Measurements from ENCODE around the gene SORBS1. TPM values are rescaled to one million over a fixed set of nuclear protein-coding genes. Genes with fewer than 3 reads are reported as not detected.
A peak's percentile ranks its signal among the peaks of the same experiment; 100 is the strongest.

Gene SORBS1
- total and polyA plus RNA-seq, 2 of the 13 experiments (the other 11 are each of a cell fraction or from before 2014, with no cell fraction given) = 16.8 to 39.8 TPM

DNA sequence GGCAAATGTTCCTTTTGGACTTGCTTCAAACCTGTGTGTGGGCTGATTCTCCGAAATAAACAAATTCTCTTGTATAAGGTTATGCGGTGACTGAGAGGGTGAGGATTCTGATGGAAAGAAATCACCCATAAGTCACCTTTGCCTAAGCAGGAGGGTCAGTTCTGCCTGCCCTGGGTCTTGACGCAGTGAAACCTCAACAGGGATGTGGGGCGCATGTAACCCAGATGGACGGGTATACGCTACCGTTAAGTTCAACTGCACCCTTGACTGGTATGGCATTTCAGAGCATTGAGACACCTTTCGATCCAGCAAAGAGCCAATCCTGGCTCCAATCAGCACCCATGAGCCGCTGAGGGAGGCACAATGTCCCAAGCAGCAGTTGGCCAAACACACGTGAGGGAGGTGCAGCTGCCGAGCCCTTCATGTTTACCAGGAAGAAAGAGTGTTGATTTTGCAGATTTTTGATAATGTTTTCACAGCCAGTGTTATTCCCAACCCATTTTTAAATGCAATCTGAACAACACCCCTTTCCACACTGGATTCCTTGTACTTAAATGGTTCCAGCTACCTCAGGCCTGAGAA lies 48.1 kb downstream of the SORBS1 start (continued):
- TF ChIP-seq, protein P1, sequence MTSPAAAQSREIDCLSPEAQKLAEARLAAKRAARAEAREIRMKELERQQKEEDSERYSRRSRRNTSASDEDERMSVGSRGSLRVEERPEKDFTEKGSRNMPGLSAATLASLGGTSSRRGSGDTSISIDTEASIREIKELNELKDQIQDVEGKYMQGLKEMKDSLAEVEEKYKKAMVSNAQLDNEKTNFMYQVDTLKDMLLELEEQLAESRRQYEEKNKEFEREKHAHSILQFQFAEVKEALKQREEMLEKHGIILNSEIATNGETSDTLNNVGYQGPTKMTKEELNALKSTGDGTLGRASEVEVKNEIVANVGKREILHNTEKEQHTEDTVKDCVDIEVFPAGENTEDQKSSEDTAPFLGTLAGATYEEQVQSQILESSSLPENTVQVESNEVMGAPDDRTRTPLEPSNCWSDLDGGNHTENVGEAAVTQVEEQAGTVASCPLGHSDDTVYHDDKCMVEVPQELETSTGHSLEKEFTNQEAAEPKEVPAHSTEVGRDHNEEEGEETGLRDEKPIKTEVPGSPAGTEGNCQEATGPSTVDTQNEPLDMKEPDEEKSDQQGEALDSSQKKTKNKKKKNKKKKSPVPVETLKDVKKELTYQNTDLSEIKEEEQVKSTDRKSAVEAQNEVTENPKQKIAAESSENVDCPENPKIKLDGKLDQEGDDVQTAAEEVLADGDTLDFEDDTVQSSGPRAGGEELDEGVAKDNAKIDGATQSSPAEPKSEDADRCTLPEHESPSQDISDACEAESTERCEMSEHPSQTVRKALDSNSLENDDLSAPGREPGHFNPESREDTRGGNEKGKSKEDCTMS (CRISPR knock-in tag; conservative IDR thresholded peaks at IDR 0.05) = no peak
- TF ChIP-seq, protein P2, sequence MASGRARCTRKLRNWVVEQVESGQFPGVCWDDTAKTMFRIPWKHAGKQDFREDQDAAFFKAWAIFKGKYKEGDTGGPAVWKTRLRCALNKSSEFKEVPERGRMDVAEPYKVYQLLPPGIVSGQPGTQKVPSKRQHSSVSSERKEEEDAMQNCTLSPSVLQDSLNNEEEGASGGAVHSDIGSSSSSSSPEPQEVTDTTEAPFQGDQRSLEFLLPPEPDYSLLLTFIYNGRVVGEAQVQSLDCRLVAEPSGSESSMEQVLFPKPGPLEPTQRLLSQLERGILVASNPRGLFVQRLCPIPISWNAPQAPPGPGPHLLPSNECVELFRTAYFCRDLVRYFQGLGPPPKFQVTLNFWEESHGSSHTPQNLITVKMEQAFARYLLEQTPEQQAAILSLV (CRISPR knock-in tag; IDR thresholded peaks at IDR 0.05; ENCODE audit: borderline replicate concordance) = no peak
- TF ChIP-seq ZSCAN9 (CRISPR knock-in tag; IDR thresholded peaks at IDR 0.05; ENCODE audit: borderline replicate concordance) (no peak), ZSCAN31 (CRISPR knock-in tag; IDR thresholded peaks at IDR 0.05; ENCODE audit: low read depth) (no peak), SP2 (CRISPR knock-in tag; IDR thresholded peaks at IDR 0.05) (no peak), SETDB1 (CRISPR knock-in tag; IDR thresholded peaks at IDR 0.05; ENCODE audit: borderline replicate concordance) (no peak), HNRNPH1 (optimal IDR thresholded peaks at IDR 0.05; ENCODE audit: low read depth, low read length) (no peak), ETV6 (CRISPR knock-in tag; conservative IDR thresholded peaks at IDR 0.05) (no peak), ZC3H13 (CRISPR knock-in tag; IDR thresholded peaks at IDR 0.05) (no peak), YEATS4 (CRISPR knock-in tag; IDR thresholded peaks at IDR 0.05; ENCODE audit: borderline replicate concordance) (no peak), MTA1 (CRISPR knock-in tag; IDR thresholded peaks at IDR 0.05; ENCODE audit: borderline replicate concordance) (no peak), POLR2AphosphoS5 (IDR thresholded peaks at IDR 0.05; ENCODE audit: low read depth, low read length) (no peak), CEBPG (CRISPR knock-in tag; IDR thresholded peaks at IDR 0.05) (no peak), THYN1 (CRISPR knock-in tag; IDR thresholded peaks at IDR 0.05; ENCODE audit: borderline replicate concordance, low read depth) (no peak), ZNF670 (CRISPR knock-in tag; IDR thresholded peaks at IDR 0.05; ENCODE audit: borderline replicate concordance) (no peak), FOXK1 (CRISPR knock-in tag; IDR thresholded peaks at IDR 0.05; ENCODE audit: borderline replicate concordance, low read depth) (no peak), SCMH1 (CRISPR knock-in tag; IDR thresholded peaks at IDR 0.05; ENCODE audit: borderline replicate concordance) (no peak), GATA4 (IDR thresholded peaks at IDR 0.05; ENCODE audit: borderline replicate concordance, low read depth) (no peak), JUNB (CRISPR knock-in tag; IDR thresholded peaks at IDR 0.05; ENCODE audit: borderline replicate concordance) (no peak), BHLHE40 (IDR thresholded peaks at IDR 0.05; ENCODE audit: low read length) (peak; percentile 51; the same call in 1 of the 2 replicates), ZMYM2 (CRISPR knock-in tag; IDR thresholded peaks at IDR 0.05) (no peak), LCORL (IDR thresholded peaks at IDR 0.05) (no peak), LCORL (CRISPR knock-in tag; IDR thresholded peaks at IDR 0.05) (peak; percentile 67; the same call in 1 of the 2 replicates), SMYD3 (CRISPR knock-in tag; IDR thresholded peaks at IDR 0.05) (0 out of 2 replicates have a peak, but pooled peaks have one; percentile 16), MXD4 (CRISPR knock-in tag; IDR thresholded peaks at IDR 0.05) (no peak), GLI4 (CRISPR knock-in tag; IDR thresholded peaks at IDR 0.05; ENCODE audit: borderline replicate concordance) (no peak), ZNF136 (CRISPR knock-in tag; IDR thresholded peaks at IDR 0.05; ENCODE audit: low read depth) (no peak), ZNF296 (CRISPR knock-in tag; conservative IDR thresholded peaks at IDR 0.05) (no peak)
- TF ChIP-seq, protein P3, sequence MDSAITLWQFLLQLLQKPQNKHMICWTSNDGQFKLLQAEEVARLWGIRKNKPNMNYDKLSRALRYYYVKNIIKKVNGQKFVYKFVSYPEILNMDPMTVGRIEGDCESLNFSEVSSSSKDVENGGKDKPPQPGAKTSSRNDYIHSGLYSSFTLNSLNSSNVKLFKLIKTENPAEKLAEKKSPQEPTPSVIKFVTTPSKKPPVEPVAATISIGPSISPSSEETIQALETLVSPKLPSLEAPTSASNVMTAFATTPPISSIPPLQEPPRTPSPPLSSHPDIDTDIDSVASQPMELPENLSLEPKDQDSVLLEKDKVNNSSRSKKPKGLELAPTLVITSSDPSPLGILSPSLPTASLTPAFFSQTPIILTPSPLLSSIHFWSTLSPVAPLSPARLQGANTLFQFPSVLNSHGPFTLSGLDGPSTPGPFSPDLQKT (CRISPR knock-in tag; IDR thresholded peaks at IDR 0.05; ENCODE audit: borderline replicate concordance) = no peak
